DMS79 treated with DMSO at 0.1 percent for 48 hours (cell line): ENCODE measurements around the gene TSC1.
A peak's percentile ranks its signal among the peaks of the same experiment; 100 is the strongest.

ENCODE experiments used
- DNase-seq: peaks from one replicate; lab custom pipeline; 2025; lab: John Stamatoyannopoulos, UW

TSC1 gene

DNA sequence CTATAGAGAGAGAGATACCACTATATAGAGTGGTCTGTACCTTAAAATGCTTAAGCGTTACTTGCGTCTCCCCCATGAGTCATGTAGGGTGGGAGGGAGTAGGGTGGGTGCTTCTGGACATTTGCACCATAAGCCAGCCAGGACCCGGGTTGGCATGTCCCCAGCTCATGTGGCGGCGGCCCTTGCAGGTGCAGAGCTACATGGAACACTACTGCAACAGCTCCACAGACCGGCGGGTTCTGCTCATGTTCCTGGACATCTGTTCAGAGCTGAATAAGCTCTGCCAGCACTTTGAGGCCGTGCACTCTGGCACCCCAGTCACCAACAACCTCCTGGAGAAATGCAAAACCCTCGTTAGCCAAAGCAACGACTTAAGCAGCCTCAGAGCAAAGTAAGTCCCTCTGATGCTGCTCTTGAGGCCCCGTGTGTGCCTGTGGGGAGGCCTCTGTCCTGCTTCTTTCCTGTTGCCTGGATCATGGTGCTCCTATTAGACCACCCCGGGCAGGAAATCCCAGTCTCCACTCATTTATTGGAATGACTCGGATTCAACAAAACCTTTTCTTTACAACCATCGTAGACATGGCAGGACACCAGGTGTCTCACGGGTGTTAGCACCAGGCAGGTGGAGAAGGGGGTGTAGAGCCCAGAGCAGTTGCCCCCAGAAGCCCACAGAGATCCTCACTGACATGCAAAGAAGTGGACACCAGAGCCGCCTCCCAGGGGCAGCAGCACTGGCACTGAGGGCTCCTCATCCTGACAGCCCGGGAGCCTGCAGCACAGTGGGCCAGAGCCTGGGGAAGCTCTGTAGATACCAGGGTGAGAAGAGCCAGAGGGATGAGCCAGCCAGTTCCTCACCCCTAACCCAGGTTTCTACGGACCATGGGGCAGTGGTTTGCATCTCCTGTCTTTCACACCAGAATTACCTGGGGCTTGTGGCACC lies 57.0 kb downstream of the TSC1 start:
- DNase-seq, result no peak

DNA sequence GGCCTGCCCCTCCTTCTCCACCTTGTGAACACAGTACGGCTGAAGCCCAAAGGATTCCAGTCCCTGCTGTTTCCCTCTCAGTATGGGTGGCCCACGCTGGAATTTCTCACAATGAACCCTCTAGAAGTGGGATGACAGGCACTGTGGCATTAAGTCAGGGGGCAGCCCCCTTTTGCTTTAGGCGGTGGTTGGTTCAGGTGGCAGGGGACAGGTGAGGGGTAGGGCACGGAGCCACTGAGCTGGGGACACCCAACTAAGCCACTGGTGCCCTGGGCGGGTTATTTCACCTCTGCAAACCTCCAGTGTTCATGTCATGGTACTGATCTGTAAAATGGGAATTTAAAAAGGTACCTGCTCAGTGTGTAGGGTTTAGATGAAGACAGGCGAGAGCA lies 58.1 kb downstream of the TSC1 start:
- DNase-seq, result no peak

DNA sequence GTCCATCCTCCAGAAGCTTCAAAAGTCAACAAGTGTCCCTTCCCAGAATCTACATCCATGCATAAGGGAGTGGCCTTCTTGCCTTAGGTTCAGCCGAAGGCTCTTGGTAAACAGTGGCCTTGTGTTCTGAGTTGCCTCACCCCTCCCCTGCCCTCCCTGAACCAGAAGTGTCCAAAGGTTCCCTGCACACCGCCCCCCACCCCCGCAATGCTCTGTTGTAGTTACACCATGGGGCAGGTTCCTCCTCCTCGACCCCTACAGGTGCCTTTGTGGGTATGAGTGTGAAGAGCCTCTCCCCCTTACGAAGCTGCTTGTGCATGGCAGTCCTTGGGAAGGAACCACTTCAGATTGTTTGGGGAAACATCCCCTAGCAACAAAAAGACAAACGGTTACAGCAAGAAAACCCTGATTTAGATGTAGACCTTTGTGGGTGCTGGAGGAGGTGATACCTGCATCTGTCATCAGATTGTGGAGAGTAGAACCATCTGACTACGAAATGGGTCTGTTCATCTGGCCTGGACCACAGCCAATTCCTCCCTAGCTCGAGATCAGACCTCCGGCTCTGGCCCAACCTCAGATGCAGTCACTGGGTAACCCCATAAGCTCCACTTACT lies 58.6 kb downstream of the TSC1 start:
- DNase-seq, result peak; percentile 40

DNA sequence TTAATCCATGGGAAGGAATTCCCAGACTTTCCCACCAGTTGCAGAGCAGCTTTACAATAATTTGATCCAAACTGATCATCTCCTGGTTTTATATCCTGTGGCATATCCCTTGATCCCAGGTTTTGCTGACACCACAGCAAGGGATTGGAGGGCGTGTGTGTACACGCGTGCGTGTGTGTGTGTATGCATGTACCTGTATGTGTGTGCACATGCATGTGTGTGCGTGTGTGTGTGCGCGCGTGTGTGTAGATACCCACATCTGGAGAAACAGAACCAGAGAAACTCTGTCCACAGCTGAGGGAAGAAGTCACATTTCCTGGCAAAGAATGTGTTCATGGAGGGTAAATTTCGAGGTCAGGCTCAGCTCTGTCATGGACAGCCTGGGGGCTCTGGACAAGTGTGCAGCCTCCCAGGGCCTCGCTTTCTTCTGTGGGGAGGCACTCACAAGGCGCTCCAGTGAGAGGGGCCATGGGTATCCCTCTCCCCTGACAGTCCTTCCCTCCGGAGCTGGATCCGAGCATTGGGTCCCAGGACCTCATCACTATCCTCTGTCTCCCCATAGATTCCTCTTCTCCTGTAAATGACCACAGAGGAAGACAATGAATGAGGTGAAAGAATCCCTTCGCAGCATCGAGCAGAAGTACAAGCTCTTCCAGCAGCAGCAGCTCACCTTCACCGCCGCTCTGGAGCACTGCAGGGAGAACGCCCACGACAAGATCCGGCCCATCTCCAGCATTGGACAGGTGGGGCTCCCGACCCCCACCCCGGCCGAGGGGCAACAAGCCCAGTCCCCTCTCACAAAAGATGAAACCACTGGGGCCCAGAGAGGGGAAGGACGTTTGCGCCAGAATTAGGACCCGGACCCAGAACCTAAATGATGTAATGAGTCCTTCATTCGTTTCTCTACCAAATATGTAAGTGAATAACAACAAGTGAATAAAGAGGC lies 60.8 kb downstream of the TSC1 start:
- DNase-seq, result no peak

DNA sequence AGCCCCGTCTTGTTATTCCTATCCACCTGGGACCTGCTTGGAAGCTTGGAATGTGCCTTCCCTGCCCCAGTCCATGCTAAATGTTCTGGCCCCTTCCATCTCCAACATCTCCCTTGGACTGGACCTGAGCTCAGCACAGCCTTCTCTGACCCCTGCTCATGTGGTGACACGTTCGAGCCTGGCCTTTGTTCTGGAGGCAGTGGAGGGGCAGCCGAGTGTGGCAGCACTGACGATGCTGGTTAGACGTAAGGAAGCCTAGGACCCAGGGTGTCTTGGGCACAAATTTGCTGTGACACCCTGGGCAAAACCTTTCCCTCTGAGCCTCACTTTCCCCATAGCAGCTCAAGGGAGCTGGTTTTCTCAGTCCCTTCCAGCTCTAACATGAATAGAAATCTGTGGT lies 61.8 kb downstream of the TSC1 start:
- no peak for DNase-seq

DNA sequence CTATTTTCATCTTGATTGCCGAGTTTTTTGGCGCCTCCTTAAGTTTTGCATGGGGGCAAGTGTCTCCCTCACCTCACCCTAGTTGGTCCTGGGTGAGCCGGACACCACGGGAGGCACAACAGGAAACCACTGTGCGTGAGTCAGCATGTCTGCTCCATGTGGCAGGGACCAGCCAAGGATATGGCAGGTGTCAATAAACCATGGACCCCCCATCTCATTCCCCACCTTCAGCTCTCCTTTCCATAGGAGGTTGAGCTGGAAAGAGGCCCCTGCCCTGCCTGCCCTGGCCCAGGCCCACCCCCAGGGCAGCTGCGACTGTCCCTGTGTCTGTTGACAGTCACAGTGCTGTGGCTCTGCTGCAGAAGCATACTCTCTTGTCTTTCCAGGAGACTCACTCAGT lies 62.6 kb downstream of the TSC1 start:
- no peak for DNase-seq

DNA sequence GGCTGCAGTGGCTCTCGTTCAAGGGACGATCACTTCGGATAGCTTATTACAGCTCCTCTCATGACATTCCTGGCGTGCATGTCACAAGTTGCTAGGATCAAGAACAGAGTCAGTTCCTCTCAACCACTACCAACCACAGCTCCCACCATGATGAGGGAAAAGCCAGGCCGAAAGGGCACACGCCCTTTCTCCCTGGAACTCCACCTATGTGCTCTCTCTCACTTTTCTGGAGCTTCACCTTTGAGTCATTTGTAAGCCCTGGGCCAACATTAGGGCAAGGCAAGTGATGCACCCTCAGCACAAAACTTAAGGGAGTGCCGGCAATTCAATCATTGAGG lies 64.1 kb downstream of the TSC1 start:
- DNase-seq, result no peak

DNA sequence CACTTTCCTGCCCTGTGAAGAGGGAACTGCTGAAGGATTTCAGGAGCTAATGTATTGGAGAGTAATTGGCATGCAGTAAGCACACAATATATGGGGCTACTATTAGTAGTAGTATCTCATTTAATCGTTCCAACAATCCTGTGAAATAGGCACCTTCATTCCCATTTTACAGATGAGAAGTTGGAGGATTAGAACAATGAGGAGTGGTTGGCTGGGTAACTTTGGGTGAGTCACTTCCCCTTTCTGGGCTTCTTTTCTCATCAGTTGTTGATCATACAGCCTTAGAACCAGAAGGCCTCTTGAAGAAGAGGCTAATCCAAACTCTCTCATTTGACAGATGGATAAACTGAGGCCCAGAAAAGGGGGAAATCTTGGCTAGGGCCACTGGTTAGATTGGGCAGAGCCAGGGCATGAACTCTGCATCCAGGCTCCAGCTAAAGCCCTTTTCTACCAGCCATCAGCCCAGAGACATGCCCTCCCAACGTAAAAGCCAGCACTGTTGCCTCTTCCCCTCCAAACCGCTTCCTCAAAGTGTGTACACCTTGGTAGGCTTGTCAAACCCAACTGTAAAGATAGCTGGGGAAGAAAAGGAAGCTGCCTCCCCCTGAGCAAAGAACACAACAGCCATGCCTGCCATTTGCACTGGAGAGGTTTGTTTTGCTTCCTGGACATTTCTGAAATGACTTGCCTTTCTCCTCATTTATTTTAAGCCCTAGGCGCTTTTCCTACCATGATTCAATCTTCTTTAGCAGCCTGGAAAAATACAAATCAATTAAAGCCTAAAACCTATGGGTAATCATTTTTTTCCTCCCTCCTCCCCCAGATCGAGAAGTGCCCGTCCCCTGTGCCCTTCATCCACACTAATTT lies 64.7 kb downstream of the TSC1 start:
- no peak for DNase-seq

DNA sequence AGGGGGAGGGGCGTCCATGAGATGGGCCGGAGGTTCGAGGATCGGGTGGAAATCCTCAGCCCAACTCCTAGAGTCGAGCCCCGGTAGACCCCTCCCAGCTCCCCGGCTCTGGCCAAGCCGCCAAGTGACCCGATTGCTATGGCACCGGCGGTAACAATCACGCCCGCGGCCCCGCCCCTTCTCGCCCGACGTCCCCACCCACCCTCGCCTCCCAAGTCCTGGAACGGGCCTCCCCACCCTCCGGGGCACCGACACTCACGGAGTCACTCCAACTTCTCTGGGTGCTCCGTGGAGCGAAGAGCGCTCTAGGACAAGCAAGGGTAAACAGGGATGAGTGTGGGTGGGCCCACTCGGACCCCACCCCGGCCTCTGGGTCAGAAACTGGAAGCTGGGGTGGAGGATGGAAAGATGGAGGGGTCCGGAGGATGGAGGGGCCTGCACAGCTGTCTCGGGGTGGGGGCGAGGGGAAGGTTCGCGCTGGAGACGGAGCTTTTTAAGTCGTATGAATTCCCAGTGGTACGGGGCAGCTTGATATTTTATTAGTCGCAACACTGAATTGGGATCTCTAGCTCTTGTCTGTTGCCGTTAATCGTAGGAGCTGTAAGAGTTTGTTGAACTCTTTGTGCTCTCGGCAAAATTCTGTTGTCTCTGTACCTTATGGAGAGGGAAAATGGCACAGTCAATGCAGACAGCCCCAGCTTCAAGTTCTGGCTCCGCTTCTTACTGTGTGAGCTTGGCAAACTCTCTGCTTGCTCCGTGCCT lies 65.5 kb downstream of the TSC1 start, which contains the start of gene SPACA9:
Gene SPACA9 (plus strand): TSS at position 204 of the 762 bp plus-strand sequence. CDS start 5,050 bp downstream, outside the sequence.
- peak; percentile 8 for DNase-seq

DNA sequence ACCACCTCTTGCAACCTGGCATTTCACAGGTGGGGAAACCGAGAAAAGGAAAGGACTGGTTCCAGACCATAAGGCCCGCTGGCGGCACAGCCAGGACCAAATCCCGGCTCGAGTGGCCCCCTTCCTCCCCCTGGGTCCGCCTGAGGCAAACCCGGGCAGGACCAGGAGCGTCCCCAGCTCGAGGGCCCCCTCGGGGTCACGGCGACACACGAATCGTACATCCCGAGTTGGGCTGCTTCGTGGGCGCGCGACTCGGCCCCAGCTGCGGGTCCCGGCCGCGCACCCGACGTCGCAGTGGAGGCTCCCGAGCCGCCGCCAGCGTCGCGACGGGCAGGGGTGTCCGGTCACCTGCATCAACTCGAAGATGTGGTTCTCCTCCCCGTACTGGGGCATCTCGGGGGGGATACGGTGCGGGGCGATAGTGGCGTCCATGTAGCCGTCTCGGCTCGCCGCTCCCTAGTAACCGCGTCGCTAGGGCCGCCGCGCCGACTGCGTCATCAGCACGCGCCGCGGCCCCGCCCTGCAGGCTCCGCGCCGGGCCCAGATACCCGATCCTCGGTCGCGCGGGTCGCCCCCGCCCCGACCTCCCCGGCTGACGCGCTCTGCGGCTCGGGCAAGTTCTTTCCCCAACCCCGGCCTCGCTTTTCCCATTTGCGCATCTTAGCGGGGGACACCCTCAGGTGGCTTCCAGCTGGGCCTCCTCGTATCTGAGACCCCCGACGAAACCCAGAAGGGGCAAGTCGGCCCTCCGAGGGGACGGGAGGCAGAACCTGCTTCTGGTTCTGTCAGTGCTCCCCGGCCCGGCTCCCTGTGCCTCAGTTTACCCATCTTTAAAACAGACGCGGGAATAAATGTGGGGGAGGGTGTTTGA lies 66.4 kb downstream of the TSC1 start, which contains the start of gene AK8:
Gene AK8 (minus strand): TSS at position 461 of the 871 bp plus-strand sequence. CDS start 29 bp downstream, at position 432.
- peak; percentile 61 for DNase-seq

DNA sequence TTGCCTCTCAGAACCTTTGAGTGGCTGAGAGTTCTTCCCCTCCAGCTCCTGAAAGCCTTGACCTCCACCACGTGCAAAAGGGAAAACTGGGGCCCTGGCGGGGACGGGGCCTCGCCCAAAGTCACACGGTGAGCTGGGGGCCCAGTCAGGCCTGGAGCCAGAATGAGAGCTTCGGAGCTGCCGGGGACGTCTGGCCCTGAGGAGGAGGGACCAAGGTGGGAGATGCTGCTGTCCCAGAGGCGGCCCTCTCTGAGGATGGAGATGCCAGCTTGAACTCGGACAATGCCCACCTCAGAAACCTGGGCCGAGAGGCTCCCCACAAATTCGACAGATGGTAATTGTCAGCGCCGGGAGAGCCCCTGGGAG lies 67.0 kb downstream of the TSC1 start:
- no peak for DNase-seq

DNA sequence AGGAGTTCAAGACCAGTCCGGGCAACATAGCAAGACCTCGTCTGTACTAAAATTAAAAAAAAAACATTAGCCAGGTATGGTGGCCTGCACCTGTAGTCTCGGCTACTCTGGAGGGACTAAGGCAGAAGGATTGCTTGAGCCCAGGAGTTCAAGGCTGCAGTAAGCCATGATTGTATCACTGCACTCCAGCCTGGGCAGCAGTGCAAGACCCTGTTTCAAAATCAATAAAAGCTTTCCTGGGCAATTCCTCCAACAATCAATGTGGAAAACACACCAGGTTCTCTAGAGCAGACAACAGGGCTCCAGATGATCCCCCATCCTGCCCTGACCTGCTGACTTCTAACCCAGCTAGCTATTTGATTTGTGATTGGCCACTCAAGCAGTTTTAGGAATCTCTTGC lies 67.6 kb downstream of the TSC1 start:
- DNase-seq, result no peak

DNA sequence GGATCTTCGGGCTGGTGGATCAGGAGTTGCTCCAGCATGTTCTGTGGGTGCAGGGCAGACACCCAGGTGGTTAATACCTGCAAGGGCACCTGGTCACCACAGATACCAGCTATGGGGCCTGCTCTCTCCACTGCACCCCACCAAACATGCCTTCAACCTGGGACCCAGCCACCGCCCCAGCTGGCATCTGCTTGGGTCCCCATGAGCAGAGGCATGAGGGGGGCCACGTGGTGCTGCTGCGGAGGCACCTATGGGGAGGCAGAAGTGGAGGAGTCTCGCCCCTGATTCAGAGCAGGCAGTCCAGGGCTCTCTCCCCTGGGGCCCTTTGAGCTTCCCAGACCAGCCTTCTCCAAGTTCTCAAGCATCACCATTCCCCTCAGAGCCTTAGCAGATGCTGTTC lies 69.3 kb downstream of the TSC1 start:
- no peak for DNase-seq

DNA sequence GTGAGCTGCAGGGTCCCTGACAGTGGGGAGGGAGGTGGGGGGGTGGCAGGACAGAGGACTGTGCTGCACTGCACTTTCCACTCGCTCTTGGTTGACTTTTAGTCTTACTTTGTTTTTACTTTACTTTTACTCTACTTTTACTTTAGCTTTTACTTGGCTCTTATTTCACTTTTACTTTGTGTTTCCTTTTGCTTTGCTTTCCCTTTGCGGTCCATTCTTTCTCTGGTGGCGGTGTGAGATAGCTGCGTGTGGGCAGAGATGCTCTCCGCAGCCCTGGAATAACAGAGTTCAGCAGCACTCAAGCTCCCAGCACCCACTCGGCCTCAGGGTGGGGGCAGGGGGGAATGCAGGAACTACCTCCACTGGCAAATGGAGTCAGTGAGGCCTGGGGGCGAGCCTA lies 71.0 kb downstream of the TSC1 start:
- DNase-seq, result no peak

DNA sequence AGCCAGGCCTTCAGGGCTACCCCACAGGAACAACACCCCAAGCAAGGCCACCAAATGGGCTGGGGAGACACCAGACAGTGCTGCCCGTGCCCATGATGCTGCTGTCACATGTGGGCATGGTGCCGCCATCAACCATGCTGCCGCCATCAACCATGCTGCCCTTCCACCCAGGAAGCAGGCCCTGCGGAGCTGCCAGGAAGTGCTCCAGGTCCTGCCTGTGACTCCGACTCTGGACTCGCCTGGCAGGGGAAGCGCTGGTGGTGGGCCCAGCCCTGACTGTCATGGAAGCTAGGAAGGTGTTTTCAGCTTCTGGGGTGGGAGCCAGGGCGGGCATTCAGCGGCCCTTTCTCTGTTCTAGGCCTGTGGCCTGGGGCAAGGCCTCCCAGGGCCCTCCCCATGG lies 75.2 kb downstream of the TSC1 start:
- no peak for DNase-seq

DNA sequence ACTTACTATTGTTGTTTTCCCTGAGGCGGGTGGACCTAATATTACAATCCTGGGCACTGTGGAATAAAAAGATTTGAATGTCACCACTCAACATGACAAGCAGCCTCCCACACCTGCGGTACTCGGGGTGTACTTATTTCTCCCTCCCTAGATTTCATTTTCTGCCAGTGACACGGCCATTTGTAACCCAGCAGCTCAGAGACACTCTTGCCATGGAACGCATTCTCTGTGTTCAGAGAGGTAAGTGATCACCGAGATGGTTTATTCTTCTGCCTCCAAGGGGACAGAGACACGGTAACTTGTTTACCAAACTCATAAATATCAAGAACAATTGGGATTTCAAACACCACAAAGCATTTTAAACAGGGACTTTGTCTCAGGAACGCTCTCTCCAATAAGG lies 77.5 kb downstream of the TSC1 start:
- no peak for DNase-seq

DNA sequence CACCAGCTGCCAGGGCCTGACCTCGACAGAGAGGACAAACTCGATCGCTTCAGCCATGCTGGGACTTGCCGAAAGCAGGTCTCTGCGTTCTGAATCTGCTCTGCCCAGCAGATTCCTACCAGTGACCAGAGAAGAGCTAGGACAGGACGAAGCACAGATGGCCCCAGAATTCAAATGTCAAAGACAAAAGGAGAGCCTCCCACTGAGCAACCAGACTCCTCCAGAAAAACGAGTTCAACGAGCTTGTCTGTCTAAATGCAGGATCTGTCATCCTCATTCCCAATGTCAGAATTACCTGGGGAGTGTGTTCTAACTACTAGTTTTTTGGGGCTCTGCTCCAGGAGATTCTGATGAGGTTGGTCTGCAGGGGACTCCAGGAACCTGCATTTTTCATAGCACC lies 79.7 kb downstream of the TSC1 start:
- DNase-seq, result no peak

DNA sequence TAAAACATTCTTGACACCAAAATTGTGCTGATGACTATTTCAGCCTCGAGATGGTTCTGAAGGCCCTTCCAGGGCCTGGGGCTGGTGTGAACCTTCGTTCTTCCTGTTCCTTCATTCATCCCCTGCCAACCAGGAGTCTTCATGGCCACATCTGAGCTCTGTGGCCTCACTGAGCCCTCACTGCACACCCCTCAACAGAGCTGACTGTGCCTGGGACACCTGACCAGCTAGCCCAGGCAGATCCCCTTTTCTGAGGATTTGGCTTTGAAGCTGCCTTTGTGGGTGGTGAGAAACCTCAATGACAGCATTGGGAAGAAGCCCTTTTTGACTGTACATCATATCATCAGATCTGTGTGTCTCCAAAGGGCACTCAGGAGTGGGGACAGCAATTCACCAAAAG lies 80.1 kb downstream of the TSC1 start:
- DNase-seq, result no peak

DNA sequence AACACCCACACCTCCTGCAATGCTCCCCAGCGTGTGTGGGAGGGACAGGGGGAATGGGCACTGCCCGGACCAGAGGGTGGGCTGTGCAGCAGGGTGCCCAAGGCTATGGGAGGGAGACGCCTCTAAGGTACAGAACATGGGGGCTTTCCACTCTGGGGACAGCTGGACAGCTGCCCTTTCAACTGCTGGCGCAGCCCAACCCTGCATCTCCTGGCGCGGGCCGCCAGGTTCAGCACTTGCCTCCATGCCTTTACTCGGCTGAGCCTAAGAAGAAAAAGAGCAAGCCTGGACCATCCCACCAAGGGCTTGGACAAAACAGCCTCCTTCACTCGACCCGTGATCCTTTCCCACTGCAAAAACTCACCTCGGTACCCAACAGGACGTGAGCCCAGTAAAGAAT lies 81.3 kb downstream of the TSC1 start:
- no peak for DNase-seq

DNA sequence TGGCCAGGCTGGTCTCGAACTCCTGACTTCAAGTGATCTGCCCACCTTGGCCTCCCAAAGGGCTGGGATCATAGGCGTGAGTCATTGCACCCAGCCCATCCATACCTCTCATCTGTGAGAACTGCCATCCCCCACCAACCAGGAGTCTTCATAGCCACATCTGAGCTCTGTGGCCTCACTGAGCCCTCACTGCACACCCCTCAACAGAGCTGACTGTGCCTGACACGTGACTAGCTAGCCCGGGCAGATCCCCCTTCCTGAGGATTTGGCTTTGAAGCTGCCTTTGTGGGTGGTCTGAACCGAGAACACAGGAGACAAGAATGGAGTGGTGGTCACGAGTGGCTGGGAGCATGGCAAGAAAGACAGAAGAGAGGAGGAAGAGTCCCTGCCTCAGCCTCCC lies 81.9 kb downstream of the TSC1 start:
- DNase-seq, result no peak
